Inflammatory macrophage treated with lipopolysaccharide for 4 hours (primary cell): Measurements from ENCODE around the gene MBP.

ENCODE experiments used
- DNase-seq: peaks from one replicate; pipeline ENCODE4 v3.0.0-alpha.2; 2020

The MBP gene

GRCh38 chr18:77079088-77079487, 53.5 kb downstream of the MBP start:
- no peak for DNase-seq

GRCh38 chr18:77078690-77079070, 53.9 kb downstream of the MBP start:
- no peak for DNase-seq

DNA sequence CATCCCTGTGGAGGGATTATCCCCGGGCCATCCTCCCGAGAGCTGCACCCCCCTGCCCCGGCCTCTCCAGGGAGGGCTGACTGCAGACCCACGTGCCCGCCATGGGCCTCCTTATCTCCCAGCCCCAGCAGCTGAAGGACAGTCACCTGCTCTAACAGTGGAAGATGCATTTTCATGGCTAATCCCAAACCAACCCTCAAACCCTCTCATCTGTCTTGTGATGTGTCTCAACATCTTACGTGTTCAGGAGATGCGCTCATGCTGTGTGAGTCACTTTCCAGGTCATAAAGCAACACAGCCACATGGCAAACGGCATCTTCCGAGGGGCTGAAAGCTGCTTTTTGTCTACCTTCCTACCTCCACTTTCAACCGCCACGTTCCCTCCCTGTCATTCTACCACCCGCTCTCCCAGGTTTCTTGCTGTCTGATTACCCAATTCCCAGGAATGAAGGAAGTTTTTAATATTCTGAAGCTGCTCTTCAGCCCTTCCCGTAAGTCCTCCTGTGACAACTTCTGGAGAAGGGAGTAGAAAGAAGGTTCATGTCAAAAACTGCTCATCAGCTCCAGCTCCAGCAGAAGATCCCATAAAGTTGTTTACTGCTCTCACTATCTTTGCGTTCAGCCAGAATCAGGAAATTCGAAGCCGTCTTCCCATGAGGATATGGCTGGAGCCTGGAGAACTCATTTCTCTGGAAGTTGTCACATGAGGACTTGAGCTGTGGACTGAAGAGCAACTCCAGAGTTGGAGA, 54.5 kb downstream of the MBP start:
- DNase-seq, result no peak

GRCh38 chr18:77077401-77077800, 55.2 kb downstream of the MBP start:
- no peak for DNase-seq

DNA sequence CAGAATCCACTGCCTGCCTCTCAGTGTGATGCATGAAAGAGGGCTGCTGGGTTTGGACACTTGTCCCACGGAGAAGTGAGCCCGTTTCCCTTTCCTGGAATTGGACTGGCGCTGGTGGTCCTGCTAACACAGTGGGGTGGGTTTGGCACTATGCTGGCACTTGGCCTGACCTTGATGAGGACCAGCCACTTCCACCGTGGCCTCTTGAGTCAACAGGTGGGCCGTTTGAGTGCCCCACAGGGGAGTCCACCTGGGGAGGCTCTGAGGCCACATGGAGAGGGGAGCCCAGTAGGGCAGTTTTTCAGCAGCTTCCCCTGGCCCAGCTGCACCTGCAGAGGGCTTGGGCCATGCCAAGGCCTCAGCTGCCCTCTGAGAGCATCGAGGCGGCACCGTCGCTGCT, 56.5 kb downstream of the MBP start:
- DNase-seq, result no peak

GRCh38 chr18:77074431-77074830, 58.2 kb downstream of the MBP start:
- no peak for DNase-seq

GRCh38 chr18:77073336-77074093, 59.1 kb downstream of the MBP start:
- no peak for DNase-seq

- no peak for DNase-seq
Observed at GRCh38 chr18:77072566-77072965, 60.0 kb downstream of the MBP start.

- DNase-seq, result no peak
Observed at GRCh38 chr18:77071711-77072292, 60.8 kb downstream of the MBP start.

- DNase-seq, result no peak
Observed at GRCh38 chr18:77071061-77071460, 61.5 kb downstream of the MBP start.

GRCh38 chr18:77070627-77071026, 62.0 kb downstream of the MBP start:
- DNase-seq, result no peak

DNA sequence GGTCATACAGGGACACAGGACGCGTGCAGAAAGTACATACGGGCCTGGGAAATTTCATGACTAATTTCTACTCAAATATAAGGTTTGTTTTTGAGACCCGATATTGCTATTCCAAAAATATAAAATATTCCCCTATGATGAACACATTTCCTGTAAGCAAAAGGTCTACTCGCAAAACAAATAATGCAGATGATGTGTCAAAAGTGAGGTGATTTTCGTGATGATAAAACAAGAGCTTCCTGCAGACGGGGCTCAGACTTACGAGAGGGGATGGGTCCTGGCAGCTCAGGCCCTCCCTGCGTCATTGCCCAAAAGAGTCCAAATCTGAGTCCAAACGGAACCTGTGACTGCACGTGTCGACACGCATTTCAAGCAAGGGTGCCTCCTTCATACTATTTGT, 62.7 kb downstream of the MBP start:
- DNase-seq, result no peak

- no peak for DNase-seq
Observed at GRCh38 chr18:77069482-77069881, 63.1 kb downstream of the MBP start.

DNA sequence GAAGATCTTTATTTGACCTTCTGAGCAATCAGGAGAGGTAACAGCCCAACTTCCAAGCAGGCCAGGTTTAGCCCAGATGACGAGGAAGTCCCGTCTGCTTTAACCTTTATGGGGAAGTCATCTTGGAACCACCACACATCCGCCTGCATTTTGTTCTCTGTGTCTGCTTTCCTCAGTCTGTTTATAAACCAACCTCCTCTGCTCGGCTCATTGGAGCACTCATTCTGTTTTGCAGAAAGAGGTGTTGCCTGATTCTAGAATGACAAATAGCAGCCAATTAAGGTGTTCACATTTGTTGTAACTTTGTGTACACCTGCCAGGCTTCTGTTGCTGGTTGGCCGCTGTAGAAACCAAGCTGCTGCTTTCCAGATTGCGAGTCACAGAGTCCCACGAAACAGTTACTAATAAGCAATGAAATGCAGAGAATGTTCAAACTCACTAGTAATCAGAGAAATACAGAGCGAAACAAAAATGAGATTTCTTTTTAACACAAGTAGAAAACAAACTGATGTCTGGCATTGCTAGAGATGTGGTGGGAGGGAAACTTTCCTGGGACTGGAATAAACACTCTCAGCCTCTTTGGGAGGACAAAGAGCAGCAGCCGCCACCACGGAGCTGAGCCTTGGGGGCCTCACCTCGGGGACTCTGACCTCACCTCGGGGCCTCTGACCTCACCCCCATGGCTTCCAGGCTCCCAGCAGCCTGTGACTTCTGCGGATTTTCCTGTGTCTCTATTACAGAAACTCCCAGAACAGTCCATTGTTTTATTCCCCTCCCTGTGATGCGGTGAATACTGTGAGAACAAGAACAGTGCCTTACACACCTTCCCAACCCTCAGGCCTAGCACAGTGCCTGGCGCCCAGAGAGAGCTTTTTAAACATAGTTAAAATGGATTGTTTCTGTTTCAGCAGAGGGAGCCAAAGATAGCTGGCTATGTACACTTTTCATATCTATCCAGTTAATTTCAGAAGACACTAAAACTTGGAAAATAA, 64.0 kb downstream of the MBP start:
- peak; percentile 42 for DNase-seq

- peak; percentile 77 for DNase-seq
Observed at GRCh38 chr18:77067291-77068061, 65.1 kb downstream of the MBP start.

- no peak for DNase-seq
Observed at GRCh38 chr18:77066689-77067088, 65.9 kb downstream of the MBP start.

GRCh38 chr18:77066101-77066500, 66.5 kb downstream of the MBP start:
- no peak for DNase-seq

DNA sequence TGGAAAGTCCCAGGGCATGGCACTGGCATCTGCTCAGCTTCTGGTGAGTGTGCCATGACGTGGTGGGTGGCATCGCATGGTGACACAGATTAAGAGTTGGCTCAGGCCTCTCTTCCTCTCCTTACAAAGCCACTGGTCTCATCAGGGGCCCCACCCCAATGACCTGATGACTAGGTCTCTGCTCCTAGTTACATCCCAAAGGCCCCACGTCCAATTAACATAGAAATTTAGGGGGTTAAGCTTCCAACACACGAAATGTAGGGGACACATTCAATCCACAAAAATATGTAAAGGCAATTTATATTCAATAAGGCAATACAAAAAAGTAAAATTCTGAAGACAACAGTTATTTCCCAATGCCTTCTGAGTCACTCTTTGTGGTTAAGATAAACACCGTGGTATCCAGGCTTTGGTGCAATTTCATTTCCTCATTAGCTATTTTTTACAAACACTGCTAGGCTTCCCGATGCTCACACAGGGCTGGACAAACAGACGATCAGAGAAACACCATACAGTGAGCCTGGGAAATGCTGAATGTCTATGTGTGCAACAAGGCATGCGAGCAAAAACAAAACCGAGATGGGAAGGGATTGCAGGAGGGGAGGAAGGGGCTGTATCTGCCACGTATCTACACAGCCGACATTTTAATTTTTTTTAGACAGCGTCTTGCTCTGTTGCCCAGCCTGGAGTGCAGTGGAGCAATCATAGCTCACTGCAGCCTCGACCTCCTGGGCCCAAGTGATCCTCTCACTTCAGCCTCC, 67.2 kb downstream of the MBP start:
- DNase-seq, result peak; percentile 98

GRCh38 chr18:77063260-77063659, 69.3 kb downstream of the MBP start:
- DNase-seq, result peak; percentile 79

DNA sequence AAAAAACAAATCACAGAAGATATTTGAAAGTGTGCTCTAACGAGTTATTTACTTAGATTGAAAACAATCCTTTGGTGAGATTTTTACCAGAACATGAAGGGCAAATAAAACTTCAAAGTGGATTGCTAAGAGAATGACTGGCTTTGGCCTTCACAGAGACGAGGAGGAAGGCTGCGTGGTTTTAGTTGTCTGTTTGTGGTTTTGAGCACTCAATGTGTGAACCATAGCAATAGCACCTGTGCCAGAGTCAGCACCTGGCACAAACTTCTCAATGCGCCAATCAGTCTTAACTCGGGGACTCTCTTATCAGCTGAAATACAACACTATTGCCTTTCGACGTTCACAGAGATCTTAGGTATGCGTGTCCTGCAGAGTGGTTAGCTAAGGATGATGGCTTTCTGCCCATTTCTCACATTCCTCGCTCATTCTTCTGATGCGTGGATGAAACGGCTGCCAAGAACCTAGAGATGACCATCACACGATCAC, 70.0 kb downstream of the MBP start:
- no peak for DNase-seq

GRCh38 chr18:77061946-77062517, 70.6 kb downstream of the MBP start:
- DNase-seq, result peak; percentile 85
